HG03108 (cell line): Measurements from ENCODE around the gene ZNF793.

Experiments
- ATAC-seq: cut with Tn5 transposase; IDR thresholded peaks from one replicate; pipeline ENCODE4 v1.9.1; 2021; ENCODE audit warnings: moderate library complexity; ENCODE audit not compliant: unreplicated experiment

Gene ZNF793

GRCh38 chr19:37564624-37565369 lies 58.1 kb downstream of the ZNF793 start:
- no peak for ATAC-seq

GRCh38 chr19:37565370-37565669 lies 58.6 kb downstream of the ZNF793 start:
- ATAC-seq = no peak

GRCh38 chr19:37572203-37572602 lies 65.5 kb downstream of the ZNF793 start:
- ATAC-seq = no peak

GRCh38 chr19:37583340-37583739 lies 76.6 kb downstream of the ZNF793 start:
- ATAC-seq = no peak
